Muscle of leg (tissue), 11 donors: ENCODE measurements around the gene COX4I1. TPM values are rescaled to one million over a fixed set of nuclear protein-coding genes. Genes with fewer than 3 reads are reported as not detected.
"Not testable (repeated sequence)": the region's sequence is repeated elsewhere in the genome, so short reads cannot be mapped to it uniquely, and the experiment has no call there.

Experiments
- DNase-seq: peaks from one replicate; pipeline ENCODE4 v3.0.0; 2013
- H3K27ac ChIP-seq: one replicate; pipeline ENCODE4 v1.5.1; 2013; ENCODE audit warnings: mild to moderate bottlenecking, low read length, control low read depth
- H3K27me3 ChIP-seq: one replicate; pipeline ENCODE4 v1.6.1; 2013; ENCODE audit warnings: low read length; ENCODE audit not compliant: control insufficient read depth, insufficient read depth
- H3K36me3 ChIP-seq: one replicate; pipeline ENCODE4 v1.6.1; 2013; ENCODE audit warnings: low read length; ENCODE audit not compliant: control insufficient read depth, insufficient read depth
- H3K4me1 ChIP-seq: one replicate; pipeline ENCODE4 v1.6.1; 2013; ENCODE audit warnings: low read length; ENCODE audit not compliant: control insufficient read depth, insufficient read depth
- H3K4me3 ChIP-seq: one replicate; pipeline ENCODE4 v1.5.1; 2013; ENCODE audit warnings: low read length, control low read depth
- H3K9me3 ChIP-seq: replicated peaks from 2 replicates; pipeline ENCODE4 v1.6.1; 2013; ENCODE audit warnings: low read depth, low read length; ENCODE audit not compliant: control insufficient read depth
- WGBS: methylation state at CpG from one replicate; pipeline ENCODE4 v1.1.5; 2013; ENCODE audit warnings: missing lambda C conversion rate; ENCODE audit not compliant: insufficient coverage; 5-methylcytosine and 5-hydroxymethylcytosine counted together
- polyA plus RNA-seq, 8 donors: library from polyadenylated mRNA; unstranded; fragments of 120-200 nt; gene quantifications; one replicate each; pipeline versions ENCODE4 v1.2.1 to v1.2.3, GENCODE V29; 2013; ENCODE audit warnings: inconsistent platforms in 1 of 8, low replicate concordance in 1 of 8; ENCODE audit not compliant: insufficient read length in 8 of 8, insufficient read depth in 1 of 8
- total RNA-seq: library from RNA; stranded (reverse); fragments of 120-200 nt; gene quantifications from one replicate; pipeline ENCODE4 v1.2.4, GENCODE V29; 2013

Gene COX4I1
- total and polyA plus RNA-seq, 9 donors = 440 to 555 (median 479) TPM

DNA sequence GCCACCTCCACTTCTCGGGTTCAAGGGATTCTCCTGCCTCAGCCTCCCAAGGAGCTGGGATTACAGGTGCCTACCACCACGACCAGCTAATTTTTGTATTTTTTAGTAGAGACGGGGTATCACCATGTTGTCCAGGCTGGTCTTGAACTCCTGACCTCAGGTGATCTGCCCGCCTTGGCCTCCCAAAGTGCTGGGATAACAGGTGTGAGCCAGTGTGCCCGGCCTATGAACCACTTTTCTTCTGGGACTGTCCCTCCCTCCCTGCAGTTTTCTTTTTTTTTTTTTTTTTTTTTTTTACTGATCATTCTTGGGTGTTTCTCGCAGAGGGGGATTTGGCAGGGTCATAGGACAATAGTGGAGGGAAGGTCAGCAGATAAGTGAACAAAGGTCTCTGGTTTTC, 7.8 kb downstream of the COX4I1 start:
- 100% methylated on average over 1 of the region's 6 CpGs for WGBS
- not testable (repeated sequence) for DNase-seq, H3K27ac ChIP-seq, H3K4me1 ChIP-seq, H3K4me3 ChIP-seq, H3K9me3 ChIP-seq
- H3K27me3 ChIP-seq = peaks cover 21% of the 10 kb centered on the region
- peaks cover 38% of the 10 kb centered on the region for H3K36me3 ChIP-seq

DNA sequence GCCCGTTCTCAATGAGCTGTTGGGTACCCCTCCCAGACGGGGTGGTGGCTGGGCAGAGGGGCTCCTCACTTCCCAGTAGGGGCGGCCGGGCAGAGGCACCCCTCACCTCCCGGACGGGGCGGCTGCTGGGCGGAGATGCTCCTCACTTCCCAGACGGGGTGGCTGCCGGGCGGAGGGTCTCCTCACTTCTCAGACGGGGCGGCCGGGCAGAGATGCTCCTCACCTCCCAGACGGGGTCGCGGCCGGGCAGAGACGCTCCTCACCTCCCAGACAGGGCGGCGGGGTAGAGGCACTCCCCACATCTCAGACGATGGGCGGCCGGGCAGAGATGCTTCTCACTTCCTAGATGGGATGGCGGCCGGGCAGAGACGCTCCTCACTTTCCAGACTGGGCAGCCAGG, 8.6 kb downstream of the COX4I1 start:
- no CpG with 5 or more reads among the region's 27 CpGs for WGBS
- not testable (repeated sequence) for H3K4me1 ChIP-seq, H3K9me3 ChIP-seq, H3K27ac ChIP-seq, DNase-seq, H3K4me3 ChIP-seq
- peaks cover 28% of the 10 kb centered on the region for H3K27me3 ChIP-seq
- peaks cover 33% of the 10 kb centered on the region for H3K36me3 ChIP-seq

DNA sequence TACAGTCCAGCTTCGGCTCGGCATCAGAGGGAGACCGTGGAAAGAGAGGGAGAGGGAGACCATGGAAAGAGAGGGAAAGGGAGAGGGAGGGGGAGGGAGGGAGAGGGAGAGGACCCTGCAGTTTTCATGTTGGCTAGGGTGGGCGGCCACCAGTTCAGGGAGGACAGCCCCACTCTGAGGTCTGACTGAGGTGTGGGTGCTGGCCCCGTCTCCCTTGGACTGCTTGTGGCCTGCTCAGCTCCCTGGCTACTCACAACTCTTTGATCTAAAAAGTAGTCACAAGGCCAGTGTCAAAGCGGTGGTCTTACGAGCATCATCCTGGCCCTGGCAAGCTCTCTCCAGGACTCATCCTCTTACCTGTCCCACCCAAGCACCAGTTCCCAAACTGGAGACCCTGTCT, 9.4 kb downstream of the COX4I1 start:
- Histone ChIP-seq H3K4me1 (no peaks in the 10 kb centered on the region), H3K4me3 (no peak overlapping the region), H3K9me3 (no peaks in the 10 kb centered on the region), H3K36me3 (peaks cover 25% of the 10 kb centered on the region), H3K27me3 (peaks cover 36% of the 10 kb centered on the region), H3K27ac (no peak overlapping the region)
- DNase-seq = no peak
- 86% methylated on average over 5 of the region's 7 CpGs for WGBS

DNA sequence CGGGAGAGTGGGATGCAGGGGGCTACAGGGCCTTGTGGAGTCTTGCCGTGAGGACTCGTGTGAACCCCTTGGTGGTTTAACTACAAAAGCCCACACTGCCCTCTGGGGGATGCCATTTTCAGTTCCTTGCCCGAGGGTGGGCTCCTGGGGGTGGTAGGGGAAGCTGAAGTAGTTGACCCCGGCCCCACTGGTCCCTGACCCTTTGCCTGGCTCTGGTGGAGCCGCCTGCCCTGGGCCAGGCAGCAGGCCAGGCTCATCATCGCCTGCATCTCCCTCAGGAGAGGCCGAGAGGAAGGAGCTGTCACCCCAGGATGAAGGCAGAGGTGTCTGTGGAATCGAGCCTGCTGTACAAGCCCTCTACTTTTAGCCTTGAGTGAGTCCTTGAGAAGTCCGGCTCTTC, 10.2 kb downstream of the COX4I1 start:
- DNase-seq = no peak
- no peaks in the 10 kb centered on the region for H3K9me3 ChIP-seq
- WGBS = 54% methylated on average over 10 of the region's 10 CpGs
- H3K4me3 ChIP-seq = no peak overlapping the region
- H3K27me3 ChIP-seq = peaks cover 43% of the 10 kb centered on the region
- no peaks in the 10 kb centered on the region for H3K4me1 ChIP-seq
- H3K36me3 ChIP-seq = peaks cover 21% of the 10 kb centered on the region
- H3K27ac ChIP-seq = no peak overlapping the region

DNA sequence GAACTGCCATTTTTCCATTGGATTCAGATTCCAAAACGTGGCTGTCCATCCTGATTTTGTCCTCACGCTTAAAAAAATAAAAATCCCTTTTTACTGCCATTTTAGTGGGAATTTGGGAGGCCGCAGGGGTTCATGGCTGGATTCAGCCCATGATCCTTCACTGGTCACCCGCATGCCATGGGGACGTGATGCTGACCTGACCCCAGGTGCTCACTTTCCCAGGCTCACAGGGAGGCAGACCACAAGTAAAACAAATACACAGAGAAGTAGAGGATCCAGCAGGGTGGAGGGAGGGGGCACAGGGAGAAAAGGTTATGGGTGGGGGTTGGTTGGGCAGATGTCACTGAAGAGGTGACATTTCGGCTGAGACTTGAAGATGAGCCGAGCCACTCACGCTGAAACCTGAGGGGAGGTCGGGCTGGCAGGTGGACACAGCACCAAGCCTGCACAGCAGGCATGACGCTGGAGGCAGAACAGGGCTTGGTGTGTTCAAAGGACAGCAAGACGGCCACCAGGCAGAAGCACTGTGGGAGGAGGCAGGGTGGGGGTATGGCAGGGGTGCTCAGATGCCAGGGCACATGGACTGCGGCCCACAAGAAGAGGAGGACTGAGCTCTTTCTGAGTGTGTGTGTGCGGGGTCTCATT, 10.7 kb downstream of the COX4I1 start:
- DNase-seq = no peak
- Histone ChIP-seq H3K4me1 (no peaks in the 10 kb centered on the region), H3K27ac (no peak overlapping the region), H3K27me3 (peaks cover 46% of the 10 kb centered on the region), H3K4me3 (no peak overlapping the region), H3K9me3 (no peaks in the 10 kb centered on the region), H3K36me3 (peaks cover 16% of the 10 kb centered on the region)
- WGBS = 80% methylated on average over 6 of the region's 13 CpGs

DNA sequence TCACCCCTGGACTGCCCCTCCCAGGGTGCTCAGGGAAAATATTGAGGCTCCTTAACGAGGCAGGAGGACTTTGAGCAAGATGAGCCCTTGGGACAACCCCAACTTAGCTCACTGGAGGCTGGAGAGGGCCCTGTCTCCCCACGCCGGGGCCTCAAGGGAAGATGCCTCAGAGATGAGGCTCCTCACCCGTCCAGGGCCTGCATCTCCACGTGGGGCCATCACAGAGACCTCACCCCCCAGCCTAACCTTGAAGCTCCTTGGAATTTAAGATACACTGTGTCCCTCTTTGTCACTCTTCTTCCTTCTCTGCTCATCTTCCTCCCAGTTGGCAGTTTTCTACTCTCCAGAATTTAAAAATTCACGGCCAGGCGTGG, 11.2 kb downstream of the COX4I1 start:
- no peak for DNase-seq
- Histone ChIP-seq H3K27ac (no peak overlapping the region), H3K4me3 (no peak overlapping the region), H3K9me3 (no peaks in the 10 kb centered on the region), H3K27me3 (peaks cover 49% of the 10 kb centered on the region), H3K36me3 (peaks cover 11% of the 10 kb centered on the region), H3K4me1 (no peaks in the 10 kb centered on the region)
- 69% methylated on average over 4 of the region's 7 CpGs for WGBS

DNA sequence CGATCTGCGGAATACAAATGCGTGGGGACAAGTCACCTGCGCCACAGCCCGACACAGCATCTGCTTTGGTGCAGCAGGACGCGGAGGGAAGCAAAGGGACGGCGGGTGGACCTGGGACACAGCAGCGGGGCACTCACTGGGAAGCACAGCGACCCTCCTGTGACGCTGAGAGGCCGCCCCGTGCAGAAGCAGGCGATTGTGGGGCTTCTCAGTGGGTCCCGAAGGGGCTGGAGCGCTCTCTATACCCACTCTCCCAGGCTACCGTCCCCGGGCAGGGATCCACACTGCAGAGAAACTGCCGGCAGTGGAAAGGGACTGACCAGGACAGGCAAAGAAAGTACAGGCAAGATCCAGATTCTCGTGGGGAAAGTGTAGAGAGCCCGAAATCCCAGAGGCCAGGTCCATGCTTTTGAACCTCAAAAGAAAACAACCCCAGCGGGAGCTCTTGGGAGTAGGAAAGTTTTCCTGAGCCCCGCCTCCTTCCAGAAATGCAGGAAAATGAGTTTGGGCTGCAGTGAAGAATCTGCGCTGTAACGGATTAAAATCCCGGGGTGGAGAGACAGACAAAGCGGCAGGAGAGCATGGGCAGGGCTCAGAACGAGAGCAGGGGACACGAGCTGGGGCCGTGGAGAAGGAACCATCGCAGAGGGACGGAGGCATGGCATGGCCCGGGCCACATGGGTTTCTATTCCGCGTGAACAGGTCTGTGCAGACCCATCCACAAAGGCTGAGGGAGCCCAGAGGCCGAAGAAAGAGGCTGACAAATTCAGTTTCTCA, 12.7 kb downstream of the COX4I1 start:
- Histone ChIP-seq H3K4me1 (no peaks in the 10 kb centered on the region), H3K4me3 (no peak overlapping the region), H3K27ac (no peak overlapping the region), H3K36me3 (no peaks in the 10 kb centered on the region), H3K27me3 (peaks cover 49% of the 10 kb centered on the region), H3K9me3 (no peaks in the 10 kb centered on the region)
- no peak for DNase-seq
- 38% methylated on average over 26 of the region's 37 CpGs for WGBS

DNA sequence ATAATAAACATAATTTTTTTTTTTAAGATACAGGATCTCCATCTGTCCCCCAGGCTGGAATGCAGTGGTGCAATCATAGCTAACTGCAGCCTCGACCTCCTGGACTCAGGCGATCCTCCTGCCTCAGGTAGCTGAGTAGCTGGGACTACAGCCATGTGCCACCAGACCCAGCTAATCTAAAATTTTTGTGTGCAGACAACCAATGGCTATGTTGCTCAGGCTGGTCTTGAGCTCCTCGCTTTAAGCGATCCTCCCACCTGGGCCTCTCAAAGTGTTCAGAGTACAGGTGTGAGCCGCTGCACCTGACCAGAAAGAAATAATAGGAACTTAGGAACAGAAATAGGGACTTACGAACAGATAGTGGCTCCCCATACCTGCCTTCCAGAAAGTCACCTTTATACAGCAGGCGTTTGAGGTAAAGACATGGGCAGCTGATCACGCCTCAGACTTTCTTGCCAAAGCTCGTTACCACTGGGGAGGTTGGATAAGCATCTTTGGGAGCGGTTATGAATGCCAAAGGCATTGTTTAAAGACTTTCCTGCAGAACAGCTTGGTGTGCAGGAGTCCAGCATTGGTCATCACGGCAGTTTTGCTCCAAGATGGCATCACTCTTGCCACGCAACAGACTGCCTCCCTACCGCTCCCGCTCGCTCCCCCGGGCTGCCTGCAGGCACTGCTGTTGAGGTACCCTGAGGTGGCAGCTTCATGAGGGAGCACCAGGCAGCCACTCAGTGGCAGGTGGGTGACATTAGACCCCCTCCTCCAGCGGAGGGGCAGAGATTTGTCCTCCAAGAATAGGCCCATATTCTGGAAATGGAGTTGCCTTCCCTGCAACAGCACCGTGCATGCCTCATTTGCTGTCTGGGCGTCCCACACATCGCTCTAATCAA, 13.6 kb downstream of the COX4I1 start:
- Histone ChIP-seq H3K27ac (no peak overlapping the region), H3K36me3 (no peaks in the 10 kb centered on the region), H3K27me3 (peaks cover 50% of the 10 kb centered on the region), H3K4me1 (no peaks in the 10 kb centered on the region), H3K9me3 (no peaks in the 10 kb centered on the region), H3K4me3 (no peak overlapping the region)
- no peak for DNase-seq
- WGBS = 82% methylated on average over 16 of the region's 20 CpGs

DNA sequence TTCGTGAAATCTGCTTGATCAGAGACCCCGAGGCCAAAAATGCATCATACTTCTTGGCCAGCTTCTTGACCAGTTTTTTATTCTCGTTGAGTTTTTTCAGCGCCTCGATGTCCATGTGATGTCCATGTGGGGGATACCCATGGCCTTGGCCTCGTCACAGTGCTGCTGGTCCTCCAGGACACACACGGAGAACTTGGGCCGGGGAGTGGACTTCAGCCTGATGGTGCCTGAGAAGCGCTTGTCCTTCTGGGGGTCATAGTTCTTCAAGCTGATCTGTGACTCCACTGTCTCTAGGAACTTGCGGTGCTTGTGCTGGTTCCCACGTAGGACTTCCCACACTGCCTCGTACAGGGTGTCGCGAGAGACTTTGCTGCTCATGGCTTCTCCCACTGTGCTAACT, 16.7 kb downstream of the COX4I1 start:
- 91% methylated on average over 11 of the region's 14 CpGs for WGBS
- Histone ChIP-seq H3K9me3 (no peaks in the 10 kb centered on the region), H3K27ac (no peak overlapping the region), H3K4me1 (no peaks in the 10 kb centered on the region), H3K4me3 (no peak overlapping the region), H3K27me3 (peaks cover 61% of the 10 kb centered on the region), H3K36me3 (no peaks in the 10 kb centered on the region)
- DNase-seq = no peak

DNA sequence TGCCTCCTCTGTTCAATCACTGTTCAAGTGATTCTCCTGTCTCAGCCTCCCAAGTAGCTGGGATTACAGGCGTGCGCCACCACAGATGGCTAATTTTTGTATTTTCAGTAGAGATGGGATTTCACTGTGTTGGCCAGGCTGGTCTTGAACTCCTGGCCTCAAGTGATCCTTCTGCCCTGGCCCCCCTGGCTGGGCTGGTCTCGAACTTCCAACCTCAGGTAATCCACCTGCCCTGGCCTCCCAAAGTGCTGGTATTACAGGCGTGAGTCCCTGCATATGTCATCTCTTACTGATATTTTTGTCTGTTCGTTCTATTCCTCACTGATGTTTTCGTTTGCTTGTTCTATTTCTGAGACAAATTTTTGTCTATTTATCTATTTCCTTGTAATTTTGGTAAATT, 17.7 kb downstream of the COX4I1 start:
- WGBS = 81% methylated on average over 4 of the region's 6 CpGs
- not testable (repeated sequence) for DNase-seq, H3K36me3 ChIP-seq, H3K4me1 ChIP-seq, H3K4me3 ChIP-seq, H3K9me3 ChIP-seq, H3K27ac ChIP-seq
- peaks cover 57% of the 10 kb centered on the region for H3K27me3 ChIP-seq
